Head of caudate nucleus (tissue), 42 donors: ENCODE results near the gene ERICH6B.
A peak's percentile ranks its signal among the peaks of the same experiment; 100 is the strongest.

Experiments
- DNase-seq, 42 donors: peaks; one replicate each; pipeline versions ENCODE4 v3.0.0 to v3.0.0-alpha.2; 2020 to 2021; ENCODE audit warnings: mixed read lengths in 7 of 42
- intact Hi-C: fragments of 100-400 bp; cut with DNase I; formaldehyde crosslinking; loops from one replicate; pipeline ENCODE4 v1.15.0; 2022

Gene ERICH6B

GRCh38 chr13:45546410-45546765 lies 69.2 kb downstream of the ERICH6B start:
- DNase-seq: no peak
- intact Hi-C loops: no loop called here

DNA sequence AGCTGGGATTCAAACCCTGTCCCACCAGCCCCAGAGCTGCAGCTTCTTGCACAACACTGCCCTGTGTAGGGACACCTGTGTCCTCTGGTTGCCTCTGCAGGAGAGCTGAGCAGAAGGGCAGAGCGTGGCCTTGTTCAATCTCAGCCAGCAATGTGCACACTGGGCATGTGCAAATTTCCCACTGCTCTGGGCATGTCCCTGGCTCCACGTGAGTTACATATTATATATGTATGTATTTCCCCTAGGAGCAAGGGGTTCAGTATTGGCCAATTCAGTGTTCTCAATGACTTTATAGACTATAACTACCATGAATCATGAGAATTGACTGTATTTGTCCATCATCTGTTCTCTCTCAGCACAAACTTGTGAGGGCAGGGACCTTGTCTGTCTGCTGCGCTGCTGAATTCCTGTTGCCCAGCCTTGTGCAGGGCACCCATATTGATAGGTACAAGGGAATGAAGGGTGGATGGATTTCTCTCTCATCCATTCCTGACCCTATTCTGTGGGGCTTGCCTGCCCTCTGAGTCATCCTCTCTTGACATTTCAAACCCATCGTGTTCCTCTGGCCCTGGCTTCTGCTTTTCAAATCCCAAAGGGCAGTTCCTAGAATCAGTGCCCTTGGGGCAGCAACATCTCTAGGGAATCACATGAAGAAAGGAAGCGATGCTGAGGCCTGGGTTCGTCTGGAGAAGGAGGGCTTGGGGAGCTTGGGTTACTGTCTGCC lies 69.7 kb downstream of the ERICH6B start:
- intact Hi-C loops: no loop called here
- no peak for DNase-seq

DNA sequence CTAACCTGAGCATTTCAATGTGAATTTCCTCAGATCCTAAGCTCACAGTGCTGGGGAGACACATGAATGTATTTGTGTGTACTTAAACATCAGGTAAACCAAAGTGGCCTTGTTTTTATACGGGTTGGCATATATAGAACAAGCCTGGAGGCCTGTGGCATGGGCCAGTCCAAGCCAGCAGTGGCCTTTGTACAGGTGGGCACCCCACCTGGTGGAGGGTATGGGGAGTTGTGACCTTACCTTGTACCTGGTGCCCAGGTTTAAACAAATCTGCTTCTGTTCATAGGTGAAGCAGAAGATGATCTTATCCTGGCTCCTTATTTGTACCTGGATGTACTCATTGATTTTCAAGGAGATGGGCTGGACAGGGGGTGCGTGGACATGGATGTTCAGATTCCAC lies 71.0 kb downstream of the ERICH6B start:
- DNase-seq: no peak
- intact Hi-C loops: no loop called here

GRCh38 chr13:45542878-45543277 lies 72.7 kb downstream of the ERICH6B start:
- DNase-seq: no peak
- intact Hi-C loops: no loop called here

DNA sequence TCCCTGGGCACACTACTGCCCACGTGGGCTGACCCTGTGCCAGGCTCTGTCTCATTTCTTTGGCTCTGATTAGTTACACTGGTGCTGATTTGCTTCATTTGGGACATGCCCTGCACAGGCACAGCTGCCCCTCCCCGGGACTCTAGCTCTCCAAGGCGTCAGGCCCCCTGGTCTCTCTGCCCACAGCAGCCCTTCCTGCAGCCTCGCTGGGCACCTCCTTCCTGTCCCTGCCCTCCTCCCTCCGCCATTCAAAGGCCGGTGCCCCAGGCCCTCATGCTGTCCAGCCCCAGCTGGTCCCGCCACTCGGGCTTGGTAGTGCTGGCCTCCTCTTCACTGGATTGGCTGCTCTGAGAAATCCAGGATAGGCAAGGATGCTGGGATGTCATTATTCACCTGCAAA lies 73.1 kb downstream of the ERICH6B start:
- DNase-seq: no peak
- intact Hi-C loops: no loop called here

- intact Hi-C loops: no loop called here
- DNase-seq: no peak
Measured at GRCh38 chr13:45541806-45542205, 73.7 kb downstream of the ERICH6B start.

- intact Hi-C loops: no loop called here
- no peak for DNase-seq
Measured at GRCh38 chr13:45540864-45541263, 74.7 kb downstream of the ERICH6B start.

GRCh38 chr13:45540195-45540594 lies 75.3 kb downstream of the ERICH6B start:
- DNase-seq: no peak
- intact Hi-C loops: no loop called here

DNA sequence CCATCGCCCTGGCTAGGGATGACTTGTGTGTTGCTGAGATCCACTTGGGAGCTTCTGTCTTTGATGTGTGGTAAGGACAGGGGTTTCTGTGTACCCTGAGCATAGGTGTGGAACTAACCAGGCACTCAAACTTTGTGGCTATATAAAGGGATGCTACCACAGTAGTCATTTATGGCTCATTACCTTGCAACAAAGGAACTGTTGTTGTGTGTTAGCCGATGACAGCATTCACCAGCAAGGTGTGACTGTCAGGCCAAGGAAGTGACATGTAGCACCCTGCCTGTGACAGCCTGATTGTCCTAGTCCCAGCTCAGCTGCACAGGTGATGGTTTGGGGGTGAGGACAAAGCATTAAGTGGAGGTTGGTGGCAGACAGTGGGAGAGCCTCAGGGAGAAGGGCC lies 77.2 kb downstream of the ERICH6B start:
- DNase-seq: no peak
- intact Hi-C loops: no loop called here

- no peak for DNase-seq
- intact Hi-C loops: no loop called here
Measured at GRCh38 chr13:45537516-45537915, 78.0 kb downstream of the ERICH6B start.

DNA sequence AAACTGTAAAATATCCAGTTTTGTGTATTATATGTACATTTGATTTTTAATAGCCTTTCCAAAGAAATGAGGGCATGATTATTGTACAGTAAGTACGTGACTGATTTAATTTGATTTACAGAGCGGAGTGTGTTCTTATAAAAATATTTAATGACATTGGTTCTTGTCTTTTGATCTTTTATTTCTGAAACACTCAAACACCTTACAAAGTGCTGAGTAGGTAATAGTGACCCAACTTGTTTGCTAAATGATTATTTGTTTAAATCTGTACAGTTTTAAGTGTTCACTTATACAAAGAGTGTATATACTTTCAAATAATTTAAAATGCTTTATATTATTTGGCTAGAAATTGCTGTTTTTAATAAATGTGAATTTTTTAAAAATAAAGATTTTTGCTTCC lies 79.3 kb downstream of the ERICH6B start:
- DNase-seq: no peak
- intact Hi-C loops: no loop called here

GRCh38 chr13:45534604-45535003 lies 80.9 kb downstream of the ERICH6B start:
- DNase-seq: no peak
- intact Hi-C loops: no loop called here

DNA sequence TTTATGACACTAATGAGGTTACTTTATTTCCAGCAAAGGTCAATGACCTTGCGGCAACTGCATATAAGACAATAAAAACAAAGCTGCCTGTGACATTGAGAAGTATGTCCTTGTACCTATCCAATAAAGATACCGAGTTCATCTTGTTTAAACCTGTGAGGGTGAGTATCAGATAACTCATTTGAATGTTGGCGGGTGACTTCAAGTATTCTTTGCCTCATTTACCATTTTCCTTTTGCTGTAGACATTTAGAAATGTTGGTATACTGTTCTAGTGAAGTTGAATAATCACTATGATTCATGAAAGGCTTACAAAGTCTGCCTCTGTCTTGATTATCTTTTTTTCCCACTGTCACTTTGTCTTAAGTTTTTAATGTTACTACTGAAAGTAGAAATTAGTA lies 85.8 kb downstream of the ERICH6B start:
- intact Hi-C loops: no loop called here
- DNase-seq: no peak

DNA sequence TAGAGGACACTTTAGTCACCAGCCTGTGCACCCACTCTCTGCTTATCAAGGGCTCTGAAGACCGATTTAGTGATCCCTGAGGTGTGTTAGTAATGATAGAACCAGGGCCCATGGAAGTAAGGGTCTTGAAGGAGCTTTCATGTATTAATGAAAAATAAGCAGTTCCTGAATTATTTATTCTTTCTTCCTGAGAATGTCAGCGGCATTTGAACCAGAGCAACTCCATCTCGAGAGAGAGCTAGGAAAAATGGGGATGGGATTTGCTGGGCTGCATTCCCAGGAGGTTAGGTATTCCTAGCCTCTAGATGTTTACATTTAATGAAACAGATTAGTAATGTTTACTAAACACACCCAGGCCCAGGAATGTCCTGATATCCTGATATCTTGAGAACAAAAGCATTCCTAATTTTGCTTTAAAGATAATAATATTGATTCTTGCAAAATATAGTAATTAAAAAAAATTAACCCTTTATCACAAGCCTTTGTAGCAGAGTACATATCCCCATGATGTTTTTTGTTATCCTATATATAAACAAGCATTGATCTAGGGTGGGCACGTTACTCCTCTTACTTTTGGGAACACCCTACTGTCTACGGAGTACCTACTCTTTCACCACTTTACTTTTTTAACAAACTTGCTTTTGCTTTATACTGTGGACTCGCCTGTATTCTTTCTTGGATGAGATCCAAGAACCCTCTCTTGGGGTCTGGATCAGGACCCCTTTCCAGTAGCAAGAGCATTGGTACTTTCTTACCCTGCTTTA lies 87.7 kb downstream of the ERICH6B start:
- DNase-seq: no peak
- intact Hi-C loops: no loop called here

GRCh38 chr13:45522571-45522970 lies 93.0 kb downstream of the ERICH6B start:
- intact Hi-C loops: no loop called here
- no peak for DNase-seq

- intact Hi-C loops: no loop called here
Measured at GRCh38 chr13:45521297-45521696, 94.2 kb downstream of the ERICH6B start.

GRCh38 chr13:45519493-45519892 lies 96.0 kb downstream of the ERICH6B start:
- no peak for DNase-seq
- intact Hi-C loops: no loop called here

More at GRCh38 chr13:45521297-45521696, 94.2 kb downstream of the ERICH6B start:
- peak in 3 of 42 donors; percentile 6 to 20 (median 14) for DNase-seq

DNA sequence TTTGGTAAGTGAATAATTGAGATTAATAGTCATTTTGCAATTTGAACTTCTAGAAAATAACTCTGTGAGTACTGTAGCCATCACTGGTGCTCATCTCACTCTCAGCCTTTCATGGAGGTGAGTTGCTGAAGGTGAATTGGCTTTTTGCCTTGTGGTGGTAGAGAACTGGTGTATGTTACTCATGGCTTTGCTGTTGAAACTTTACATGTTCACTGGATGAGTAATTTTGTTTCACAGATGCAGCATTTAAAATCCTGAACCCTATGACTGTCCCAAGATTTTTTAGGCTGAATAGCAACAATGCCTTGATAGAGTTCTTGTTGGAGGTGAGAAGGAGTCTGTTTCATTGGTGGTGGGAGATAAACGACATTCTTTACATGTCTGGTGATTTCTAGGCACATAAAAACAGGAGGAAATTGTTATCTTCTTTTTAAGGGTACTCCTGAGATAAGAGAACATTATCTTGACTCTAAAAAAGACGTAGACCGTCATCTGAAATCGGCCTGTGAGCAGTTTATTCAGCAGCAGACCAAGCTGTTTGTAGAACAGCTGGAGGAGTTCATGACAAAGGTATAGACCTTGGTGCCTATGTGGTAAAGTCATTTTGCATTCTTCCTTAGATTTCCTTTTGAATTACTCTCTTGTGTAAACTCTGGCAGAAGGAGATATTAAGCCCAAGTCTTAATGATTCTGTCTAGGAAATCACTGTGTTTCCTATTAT lies 96.9 kb downstream of the ERICH6B start:
- intact Hi-C loops: no loop called here
- no peak for DNase-seq

- intact Hi-C loops: no loop called here
- no peak for DNase-seq
Measured at GRCh38 chr13:45516757-45517156, 98.8 kb downstream of the ERICH6B start.

GRCh38 chr13:45512098-45512496 lies 103.4 kb downstream of the ERICH6B start:
- DNase-seq: no peak
- intact Hi-C loops: no loop called here
